IPS DF 19.7 (cell line): ENCODE measurements around the gene MYO3A.
"Not testable (repeated sequence)": the region's sequence is repeated elsewhere in the genome, so short reads cannot be mapped to it uniquely, and the experiment has no call there.

ENCODE experiments used
- DNase-seq: peaks from one replicate; pipeline ENCODE4 v3.0.0-alpha.2; 2013; ENCODE audit warnings: low read depth, low spot score

The MYO3A gene

DNA sequence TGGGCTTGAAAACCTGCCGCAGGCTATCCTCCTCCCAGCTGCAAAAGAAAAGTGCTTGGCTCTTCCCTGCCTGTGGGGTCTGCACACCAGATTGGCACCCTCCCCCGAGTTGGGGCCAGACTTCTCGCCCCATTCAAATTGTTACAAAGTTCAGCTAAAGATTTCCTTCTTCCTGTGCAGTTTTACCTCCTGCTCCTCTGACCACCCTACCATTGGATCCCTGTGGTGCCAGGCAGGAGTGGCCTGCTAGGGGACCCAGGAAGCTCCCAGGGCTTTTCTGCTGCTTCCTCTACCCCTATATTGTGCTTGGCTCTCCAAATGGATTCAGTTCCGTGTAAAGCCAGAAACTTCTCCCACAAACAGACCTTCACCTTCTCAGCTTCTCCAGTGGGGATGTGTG lies 147.4 kb downstream of the MYO3A start:
- DNase-seq, result no peak

DNA sequence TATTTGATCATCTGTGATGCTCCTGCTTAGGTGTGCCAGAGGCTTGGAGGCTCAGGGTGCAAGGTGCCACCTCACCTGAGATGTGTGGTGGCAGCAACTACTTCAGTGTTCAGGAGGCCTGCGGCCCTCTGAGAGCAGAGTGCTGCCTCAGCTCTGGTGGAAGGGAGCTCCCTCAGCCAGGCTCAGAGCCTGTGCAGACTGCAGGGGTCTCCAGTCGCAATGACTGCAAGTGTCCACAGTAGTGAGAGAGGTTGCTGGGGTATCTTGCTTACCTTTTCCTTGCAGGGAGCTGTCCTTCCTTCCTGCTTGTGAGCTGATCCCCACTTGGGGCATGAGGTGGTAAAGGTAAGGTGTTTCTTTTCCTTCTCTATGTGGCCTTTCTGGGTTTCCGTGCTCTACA lies 151.5 kb downstream of the MYO3A start:
- DNase-seq, result peak; percentile 35

DNA sequence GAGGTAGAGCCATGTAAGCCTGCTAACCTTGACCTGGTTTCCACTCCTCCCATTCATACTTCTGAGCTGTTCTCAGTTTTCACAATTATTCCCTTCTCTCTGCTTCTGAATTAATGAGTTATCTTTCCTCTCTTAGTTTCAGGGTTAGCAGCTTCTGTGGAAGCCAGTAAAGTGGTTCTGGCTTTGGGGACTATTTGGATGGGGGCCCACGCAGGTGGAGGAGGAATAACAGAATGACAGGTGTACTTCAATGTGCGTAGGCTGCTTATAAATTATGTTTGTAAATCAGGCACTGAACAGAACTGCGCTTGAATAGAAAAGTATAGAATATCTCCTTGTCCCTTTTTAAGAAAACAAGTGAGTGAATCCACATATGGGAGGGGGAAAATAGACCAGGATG lies 153.6 kb downstream of the MYO3A start:
- no peak for DNase-seq

DNA sequence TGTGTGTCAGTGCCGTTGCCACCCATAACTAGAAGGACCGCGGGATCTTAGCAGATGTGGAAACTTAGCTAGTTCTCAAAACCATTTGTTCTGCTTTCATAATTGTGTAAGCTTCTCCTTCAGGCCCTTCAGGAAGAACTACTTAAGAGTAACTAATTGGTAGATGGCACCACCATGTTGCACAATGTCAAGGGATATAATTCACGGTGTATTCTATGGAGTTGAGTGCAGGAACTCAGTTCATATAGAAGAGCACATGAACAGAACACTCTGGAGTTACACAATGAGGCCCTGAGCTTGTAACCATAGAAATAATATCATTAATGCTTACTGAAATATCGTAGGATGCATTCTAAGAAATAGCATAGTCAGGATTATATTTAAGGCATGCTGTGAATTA lies 156.0 kb downstream of the MYO3A start:
- no peak for DNase-seq

DNA sequence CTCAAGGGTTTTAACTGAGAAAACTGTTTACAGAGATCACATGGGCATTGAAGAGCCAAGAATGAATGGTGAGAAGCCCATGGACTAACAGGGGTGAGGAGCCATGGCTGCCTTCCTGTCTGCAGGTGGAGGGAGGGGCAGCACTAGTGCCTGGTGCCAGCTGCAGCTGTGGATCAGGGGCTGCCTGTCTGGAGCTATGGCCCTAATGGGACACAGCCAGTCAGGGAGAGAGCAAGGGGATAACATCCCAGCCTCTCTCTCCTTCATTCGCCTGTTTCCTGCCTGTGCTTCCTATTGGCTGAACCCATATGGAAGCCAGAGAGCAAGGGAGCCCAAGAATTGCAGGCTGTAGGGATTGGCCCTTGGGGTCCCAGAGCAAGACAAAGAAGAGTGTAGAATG lies 156.7 kb downstream of the MYO3A start:
- no peak for DNase-seq

DNA sequence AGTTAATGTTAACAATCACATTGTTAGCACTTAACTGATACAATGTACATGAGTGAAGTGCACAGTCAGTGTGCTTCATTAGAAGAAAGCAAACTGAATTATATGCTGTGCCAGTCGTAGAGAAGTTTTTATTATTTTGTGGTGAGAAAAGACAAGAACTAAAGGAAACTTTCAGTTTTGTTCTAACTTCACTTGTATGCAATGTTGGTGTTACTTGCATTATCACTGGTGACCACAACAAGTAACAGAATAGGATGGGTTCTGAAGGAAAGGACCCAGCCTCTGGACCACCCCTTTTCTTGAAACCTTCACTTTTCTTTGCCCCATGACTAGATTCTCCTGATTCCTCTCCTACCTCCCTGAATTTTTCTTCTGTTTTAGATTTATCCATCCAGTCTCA lies 159.2 kb downstream of the MYO3A start:
- DNase-seq, result no peak

DNA sequence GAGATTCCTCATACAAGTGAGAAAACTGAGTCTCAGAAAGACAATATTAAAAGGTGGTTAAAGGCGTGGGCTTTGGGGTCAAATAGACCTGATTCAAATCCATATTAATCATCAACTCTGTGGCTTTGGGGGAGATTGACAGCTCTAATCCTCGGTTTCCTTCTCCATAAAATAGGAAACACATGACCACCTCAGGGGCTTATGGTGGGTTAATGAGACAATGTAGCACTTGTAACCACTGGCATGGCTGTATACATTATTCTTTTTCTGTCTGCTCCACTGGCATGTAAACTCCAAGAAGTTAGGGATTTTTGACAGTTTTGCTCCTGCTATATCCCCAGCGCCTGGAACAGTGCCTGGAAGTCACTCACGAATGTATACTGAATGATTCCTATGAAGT lies 161.8 kb downstream of the MYO3A start:
- DNase-seq, result no peak

DNA sequence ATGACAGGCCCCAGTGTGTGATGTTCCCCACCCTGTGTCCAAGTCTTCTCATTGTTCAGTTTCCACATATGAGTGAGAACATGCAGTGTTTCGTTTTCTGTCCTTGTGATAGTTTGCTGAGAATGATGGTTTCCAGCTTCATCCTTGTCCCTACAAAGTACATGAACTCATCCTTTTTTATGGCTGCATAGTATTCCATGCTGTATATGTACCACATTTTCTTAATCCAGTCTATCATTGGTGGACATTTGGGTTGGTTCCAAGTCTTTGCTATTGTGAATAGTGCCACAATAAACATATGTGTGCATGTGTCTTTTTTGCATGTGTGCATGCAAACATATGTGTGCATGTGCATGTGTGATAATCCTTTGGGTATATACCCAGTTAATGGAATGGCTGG lies 163.5 kb downstream of the MYO3A start:
- not testable (repeated sequence) for DNase-seq

DNA sequence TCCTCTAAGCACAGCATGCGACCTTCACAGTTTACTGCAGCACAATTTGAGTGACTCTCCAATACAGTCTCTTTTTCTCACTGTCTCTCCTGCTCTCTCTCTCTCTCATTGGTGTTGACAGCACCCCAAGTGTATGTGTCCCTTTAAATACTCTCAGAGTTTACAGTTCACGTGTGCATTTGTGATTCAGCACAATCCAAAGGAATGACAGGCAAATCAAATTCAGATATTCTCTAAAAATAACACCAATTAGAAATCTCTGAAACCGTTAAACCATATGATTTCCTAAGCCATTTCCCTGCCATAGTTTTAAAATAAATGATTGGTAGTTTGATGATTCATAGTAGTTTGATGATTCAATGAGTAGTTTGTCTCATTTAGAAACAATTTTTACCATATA lies 178.5 kb downstream of the MYO3A start:
- DNase-seq, result no peak

DNA sequence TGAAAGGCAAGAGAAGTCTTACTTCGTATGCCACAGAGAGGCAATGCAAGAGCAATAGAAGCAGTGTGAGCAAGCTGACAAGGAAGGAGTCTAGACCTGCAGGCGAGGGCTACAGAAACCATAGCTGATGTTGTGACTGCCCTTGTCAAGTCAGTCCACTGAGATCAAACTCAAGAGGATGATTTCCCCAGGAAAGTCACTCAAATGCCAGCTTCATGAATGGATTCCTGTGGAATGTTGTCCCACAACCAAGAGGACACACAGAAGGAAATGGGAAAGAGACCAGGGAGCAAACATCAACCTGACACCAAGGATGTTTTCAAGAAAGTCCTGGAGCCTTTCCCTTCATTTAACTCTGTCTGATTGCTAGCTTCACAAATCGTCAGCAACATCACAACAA lies 204.6 kb downstream of the MYO3A start:
- no peak for DNase-seq

DNA sequence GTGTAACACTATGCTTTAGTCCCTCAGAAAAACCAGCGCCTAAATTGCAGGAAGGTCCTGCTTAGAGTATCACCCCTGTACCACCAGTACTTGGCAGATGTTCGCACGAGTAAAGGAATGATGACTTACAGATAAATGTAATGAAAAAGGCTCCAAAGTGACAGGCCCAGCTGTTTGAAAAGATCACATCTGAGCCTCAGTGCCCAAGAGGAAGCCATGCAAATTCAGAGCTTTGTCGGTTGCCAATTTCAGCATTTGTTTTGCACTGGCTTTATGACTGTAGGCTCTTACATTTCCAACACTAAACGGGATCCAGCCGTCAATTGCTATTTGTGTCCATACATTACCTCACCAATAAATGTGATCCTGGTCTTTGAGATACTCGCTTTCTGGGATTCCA lies 222.0 kb downstream of the MYO3A start:
- no peak for DNase-seq

DNA sequence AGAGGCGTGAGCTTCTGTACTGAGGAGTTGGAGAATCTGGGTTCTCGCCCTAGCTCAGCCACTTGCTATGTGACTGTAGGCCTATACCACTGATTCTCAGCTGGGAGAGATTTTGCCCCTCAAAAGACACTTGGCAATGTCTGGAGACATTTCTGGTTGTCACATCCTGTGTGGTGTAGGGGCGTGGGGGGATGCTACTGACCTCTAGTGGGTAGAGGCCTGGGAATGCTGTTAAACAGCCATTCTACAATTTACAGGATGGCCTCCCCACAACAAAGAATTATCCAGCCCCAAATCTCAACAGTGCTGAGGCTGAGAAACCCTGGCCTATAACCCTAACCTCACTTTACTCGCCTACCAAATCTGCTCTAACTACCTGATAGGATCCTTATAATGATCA lies 223.7 kb downstream of the MYO3A start:
- no peak for DNase-seq

DNA sequence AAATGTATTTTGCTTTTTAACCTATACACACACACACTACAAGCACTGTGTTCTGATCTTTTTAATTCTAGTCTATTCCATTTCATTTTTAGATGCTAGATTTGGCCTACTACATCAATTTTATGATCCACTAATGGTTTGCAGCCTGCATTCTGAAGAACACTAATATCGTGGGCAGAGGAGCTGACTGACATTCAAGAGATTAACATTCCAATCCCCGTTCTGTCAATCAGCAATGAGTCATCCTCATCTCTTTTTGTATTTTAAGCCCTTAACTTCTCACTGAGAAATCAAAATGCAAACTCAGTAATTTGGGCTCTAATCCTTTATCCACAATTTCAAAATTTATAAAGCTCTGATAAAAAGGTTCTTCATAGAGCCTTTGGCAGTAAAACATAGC lies 235.4 kb downstream of the MYO3A start:
- DNase-seq, result no peak

DNA sequence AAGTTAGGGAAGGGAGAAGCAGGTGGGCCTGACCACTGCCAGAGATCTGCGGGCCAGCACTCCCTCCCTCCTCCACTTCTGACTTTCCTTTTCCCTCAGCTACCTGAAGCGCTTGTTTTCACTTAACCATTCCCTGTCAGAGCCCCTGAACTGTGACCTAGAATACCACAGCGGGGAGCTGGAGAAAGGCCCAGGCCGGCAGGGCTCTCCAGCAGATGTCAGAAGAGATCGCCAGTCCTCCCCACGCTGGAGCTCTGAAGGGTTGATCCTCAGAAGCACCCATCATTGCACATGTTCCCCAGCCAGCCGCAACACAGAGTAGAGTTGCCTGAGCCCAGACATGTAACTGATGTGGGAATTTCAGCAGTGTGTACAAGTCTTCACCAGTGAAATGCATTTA lies 238.1 kb downstream of the MYO3A start:
- DNase-seq, result no peak

DNA sequence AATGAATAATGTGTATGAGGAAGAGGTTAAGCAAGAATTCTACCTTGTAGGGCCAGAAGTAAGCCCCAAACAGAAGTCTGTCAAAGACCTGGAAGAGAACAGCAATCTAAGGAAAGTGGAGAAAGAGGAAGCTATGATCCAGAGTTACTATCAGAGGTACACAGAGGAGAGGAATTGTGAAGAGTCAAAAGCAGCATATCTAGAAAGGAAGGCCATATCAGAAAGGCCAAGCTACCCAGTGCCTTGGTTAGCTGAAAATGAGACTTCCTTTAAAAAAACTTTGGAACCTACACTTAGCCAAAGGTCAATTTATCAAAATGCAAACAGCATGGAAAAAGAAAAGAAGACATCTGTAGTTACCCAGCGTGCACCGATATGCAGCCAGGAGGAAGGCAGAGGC lies 239.8 kb downstream of the MYO3A start:
- DNase-seq, result no peak

DNA sequence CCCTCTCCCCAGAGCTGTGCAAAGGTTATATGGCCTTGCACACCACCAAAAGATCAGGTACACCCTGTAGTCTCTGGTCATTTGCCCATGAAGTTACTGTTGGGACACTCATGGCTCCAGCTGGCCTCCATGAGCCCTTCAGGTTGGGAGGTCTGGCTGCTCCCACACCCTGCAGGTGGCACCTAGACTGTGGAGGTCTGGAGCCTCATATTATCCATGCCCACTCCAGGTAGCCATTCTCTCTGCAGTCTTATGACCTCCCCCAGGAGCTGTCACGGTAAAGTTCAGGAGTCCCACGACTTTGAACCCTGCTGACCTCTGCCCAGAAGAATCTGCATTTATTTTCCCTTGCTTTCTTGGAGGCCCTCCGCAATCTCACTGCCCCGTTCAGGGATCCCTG lies 243.3 kb downstream of the MYO3A start:
- DNase-seq, result no peak

DNA sequence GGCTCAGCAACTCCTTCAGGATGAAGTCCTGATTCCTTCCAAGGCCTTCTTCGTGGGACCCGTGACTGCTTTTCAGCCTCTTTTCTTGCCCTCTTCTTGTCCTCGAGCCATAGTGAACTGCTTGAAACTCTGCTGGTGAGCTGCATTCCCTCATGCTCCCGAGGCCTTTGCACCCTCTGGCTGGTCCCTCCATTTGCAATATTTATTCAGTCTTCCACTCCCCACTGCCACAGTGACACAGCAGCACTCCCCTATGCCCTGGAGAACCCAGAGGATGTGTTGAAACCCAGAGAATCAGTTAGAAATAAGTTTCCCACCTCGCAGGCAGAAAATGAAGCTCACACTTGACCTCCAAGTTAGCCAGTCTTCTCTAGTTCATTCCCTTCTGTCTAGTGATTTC lies 260.2 kb downstream of the MYO3A start:
- DNase-seq, result no peak

DNA sequence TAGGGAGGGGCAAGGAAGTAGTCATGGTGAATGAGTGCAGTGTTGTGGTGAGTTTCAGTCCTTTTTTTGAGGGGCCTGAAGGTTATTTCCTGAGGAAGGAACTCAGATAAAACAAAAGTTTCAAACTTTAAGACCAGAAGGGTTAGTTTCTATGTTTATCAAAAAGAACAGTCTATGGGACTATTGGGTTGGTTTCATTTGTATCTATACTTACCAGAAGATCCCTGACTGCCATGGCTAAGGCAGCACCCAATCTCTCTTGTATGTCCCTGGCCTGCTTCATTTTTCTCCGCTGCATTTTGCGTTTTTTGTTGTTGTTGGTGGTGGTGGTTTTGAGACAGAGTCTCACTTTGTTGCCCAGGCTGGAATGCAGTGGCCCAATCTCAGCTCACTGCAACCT lies 263.2 kb downstream of the MYO3A start:
- no peak for DNase-seq

DNA sequence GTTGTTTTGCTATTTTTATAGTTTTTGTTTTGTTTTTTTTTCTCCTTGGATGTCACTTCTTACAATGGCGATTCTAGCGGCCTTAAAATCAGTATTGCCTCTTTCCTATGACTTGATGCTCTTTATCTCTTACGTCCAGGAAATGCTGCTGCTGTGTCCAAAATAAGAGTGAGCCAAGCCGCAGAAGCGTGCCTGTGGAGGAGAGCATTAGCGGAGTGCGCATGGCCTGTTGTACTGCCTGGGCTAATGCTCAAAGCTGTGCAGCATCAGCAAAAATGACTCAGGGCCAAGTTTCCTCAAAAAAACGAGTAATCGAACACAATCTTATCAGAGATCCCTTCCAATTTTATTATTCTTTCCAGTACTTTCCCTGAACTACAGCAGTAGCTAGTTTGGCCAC lies 264.1 kb downstream of the MYO3A start:
- DNase-seq, result no peak

DNA sequence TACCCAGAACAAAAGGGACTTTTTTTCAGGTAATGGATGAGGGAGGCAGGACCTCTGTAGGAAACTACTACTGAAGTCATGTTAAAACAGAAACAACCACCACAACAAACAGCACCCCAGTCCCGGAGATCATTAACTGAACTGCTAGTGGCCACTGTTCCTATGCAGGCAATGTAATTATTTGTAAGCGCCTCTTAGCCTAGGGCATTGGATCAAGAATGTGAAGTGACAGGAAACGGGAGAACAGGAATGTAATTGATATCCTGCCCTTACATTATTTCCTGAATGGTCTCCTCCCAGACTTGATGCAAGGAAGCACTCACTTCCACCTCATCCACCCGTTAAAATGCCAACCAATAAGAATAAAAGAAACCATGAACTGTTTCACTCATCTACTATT lies 265.8 kb downstream of the MYO3A start:
- no peak for DNase-seq

DNA sequence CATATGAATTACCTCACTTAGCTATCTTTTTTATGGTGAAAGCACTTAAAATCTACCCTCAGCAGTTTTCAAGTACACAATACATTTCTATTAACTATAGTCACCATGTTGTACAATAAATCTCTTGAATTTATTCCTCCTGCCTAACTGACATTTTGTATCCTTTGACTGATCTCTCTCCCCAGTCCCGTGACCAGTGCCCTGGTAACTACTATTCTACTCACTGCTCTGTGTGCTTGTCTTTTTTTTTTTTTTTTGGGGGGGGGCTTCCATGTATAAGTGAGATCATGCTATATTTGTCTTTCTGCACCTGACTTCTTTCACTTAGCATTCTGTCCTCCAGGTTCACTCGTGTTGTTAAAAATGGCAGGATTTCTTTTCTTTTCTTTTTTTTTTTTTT lies 271.2 kb downstream of the MYO3A start:
- no peak for DNase-seq

DNA sequence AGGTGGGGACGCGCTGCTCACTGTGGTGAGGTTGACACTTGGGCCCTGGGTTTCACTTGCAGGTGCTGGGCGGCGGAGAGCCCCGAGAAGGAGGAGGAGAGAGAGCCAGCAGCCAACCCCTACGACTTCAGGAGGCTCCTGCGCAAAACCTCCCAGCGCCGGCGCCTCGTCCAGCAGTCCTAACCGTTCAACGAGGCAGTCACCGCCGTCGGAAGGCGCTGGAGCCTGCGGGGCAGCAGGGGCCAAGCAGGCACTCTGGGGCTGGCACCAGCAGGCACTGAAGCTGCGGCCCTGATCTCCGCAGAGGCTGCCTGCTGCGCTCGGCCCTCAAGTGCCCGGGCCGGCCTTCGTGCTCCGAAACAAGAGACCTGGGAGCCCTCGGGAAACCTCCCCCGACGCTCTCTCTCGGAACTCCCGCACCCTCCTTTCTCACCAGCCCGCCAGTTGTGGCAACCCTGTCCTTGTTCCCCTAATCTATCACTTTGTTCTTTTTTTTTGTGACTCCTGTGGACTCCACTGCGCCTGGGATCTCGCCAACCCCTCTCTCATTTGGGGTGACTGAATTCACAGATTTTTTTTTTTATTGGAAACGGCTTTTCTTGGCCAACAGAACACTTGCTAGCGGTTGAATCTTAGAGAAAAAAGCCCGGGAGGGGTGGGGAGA lies 277.9 kb downstream of the MYO3A start:
- no peak for DNase-seq

DNA sequence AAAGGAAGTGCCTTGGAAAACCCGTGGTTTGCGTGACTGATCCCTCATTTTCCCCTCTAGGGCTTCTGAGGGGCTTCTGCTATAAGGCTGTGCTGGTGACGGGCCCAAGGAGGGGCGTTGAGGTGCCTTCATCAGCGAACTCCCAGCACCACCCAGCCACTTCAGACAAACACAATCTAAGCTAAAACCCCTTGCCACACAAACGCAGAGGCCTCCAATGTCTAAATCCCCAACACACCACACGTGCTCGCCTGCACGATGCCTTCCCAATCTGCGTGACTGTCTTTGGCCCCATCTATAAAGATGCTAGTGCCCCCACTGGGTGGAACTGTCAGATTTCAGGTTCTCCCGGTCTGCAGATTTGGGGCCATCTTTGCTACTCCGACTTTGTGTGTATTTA lies 278.5 kb downstream of the MYO3A start:
- DNase-seq, result no peak

DNA sequence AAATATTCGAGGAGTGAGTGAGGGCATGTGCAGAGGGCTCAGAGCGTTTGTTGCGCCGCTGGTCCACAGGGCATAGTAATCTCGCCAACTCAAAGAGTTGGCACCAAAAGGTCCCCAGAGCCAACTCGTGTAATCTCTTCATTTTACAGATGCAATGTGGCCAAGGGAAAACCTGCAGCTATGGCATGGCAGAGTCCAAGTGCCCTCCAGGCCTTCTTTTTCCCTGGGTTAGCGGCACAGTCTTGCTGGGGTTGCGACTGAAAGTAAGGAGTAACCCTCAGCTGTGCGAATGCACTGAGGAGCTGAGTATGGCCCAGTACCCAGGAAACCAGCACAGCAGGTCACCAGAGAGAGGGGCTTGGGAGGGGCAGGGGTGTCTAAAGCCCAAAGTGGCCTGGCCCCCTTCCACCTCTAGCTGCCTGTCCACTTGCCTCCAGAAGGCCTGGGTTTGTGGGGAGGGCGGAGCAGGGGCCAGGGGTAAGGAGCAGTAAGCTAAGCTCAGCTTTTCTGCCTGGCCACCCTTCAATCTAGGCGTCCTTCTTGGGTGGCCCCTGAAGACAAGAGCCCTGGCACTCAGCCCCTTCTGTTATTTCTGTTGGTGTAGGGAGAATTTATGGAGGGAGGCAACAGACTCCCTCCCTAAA lies 279.2 kb downstream of the MYO3A start:
- DNase-seq, result no peak
